Astrocyte (in vitro differentiated cells and primary cell): ENCODE results near the gene MYPN. TPM values are rescaled to one million over a fixed set of nuclear protein-coding genes. Genes with fewer than 3 reads are reported as not detected.
A peak's percentile ranks its signal among the peaks of the same experiment; 100 is the strongest.

Experiments used
- DNase-seq: peaks from one replicate; pipeline ENCODE4 v3.0.0-alpha.2; 2010; ENCODE audit warnings: low read depth
- FAIRE-seq: peaks from 2 replicates; lab custom pipeline; 2011; peaks lifted over from hg19 to GRCh38; lab: Jason Lieb, UNC
- H2AFZ ChIP-seq: 2 replicates; pipeline ENCODE4 v1.6.0; 2012; ENCODE audit warnings: low read depth, low read length, inconsistent platforms
- H3K27ac ChIP-seq: 2 replicates; pipeline ENCODE4 v1.5.1; 2011; ENCODE audit warnings: low read depth, low read length, inconsistent platforms
- H3K27me3 ChIP-seq: 2 replicates; pipeline ENCODE4 v1.6.0; 2011; ENCODE audit warnings: low read length, inconsistent platforms; ENCODE audit not compliant: insufficient read depth
- H3K36me3 ChIP-seq: 2 replicates; pipeline ENCODE4 v1.5.1; 2011; ENCODE audit warnings: low read length, inconsistent platforms; ENCODE audit not compliant: insufficient read depth
- H3K4me1 ChIP-seq: 2 replicates; pipeline ENCODE4 v1.5.1; 2011; ENCODE audit warnings: low read length, inconsistent platforms; ENCODE audit not compliant: insufficient read depth
- H3K4me2 ChIP-seq: 2 replicates; pipeline ENCODE4 v1.6.0; 2012; ENCODE audit warnings: low read length, inconsistent platforms
- H3K4me3 ChIP-seq: 2 replicates; pipeline ENCODE4 v1.5.1; 2011; ENCODE audit warnings: low read depth, mild to moderate bottlenecking, low read length, inconsistent platforms; ENCODE audit not compliant: insufficient read depth
- H3K79me2 ChIP-seq: 2 replicates; pipeline ENCODE4 v1.6.0; 2012; ENCODE audit warnings: mild to moderate bottlenecking, low read length, inconsistent platforms; ENCODE audit not compliant: insufficient read depth
- H3K9ac ChIP-seq: 2 replicates; pipeline ENCODE4 v1.6.0; 2012; ENCODE audit warnings: mild to moderate bottlenecking, low read length, inconsistent platforms
- H3K9me3 ChIP-seq: 2 replicates; pipeline ENCODE4 v1.5.1; 2012; ENCODE audit warnings: low read depth, mild to moderate bottlenecking, low read length, inconsistent platforms; ENCODE audit not compliant: insufficient read depth
- H4K20me1 ChIP-seq: 2 replicates; pipeline ENCODE4 v1.6.0; 2012; ENCODE audit warnings: low read length, inconsistent platforms; ENCODE audit not compliant: insufficient read depth
- H3K27ac Mint-ChIP-seq: one replicate; pipeline ENCODE4 v1.8.0; 2021; ENCODE audit warnings: mild to moderate bottlenecking, mixed read lengths; ENCODE audit not compliant: unreplicated experiment
- H3K27me3 Mint-ChIP-seq: one replicate; pipeline ENCODE4 v1.8.0; 2021; ENCODE audit warnings: low read depth, mixed read lengths; ENCODE audit not compliant: unreplicated experiment
- H3K36me3 Mint-ChIP-seq: one replicate; pipeline ENCODE4 v1.8.0; 2021; ENCODE audit warnings: low read depth, mixed read lengths; ENCODE audit not compliant: unreplicated experiment
- H3K4me1 Mint-ChIP-seq: one replicate; pipeline ENCODE4 v1.8.0; 2021; ENCODE audit warnings: low read depth, mixed read lengths; ENCODE audit not compliant: unreplicated experiment
- H3K4me3 Mint-ChIP-seq: one replicate; pipeline ENCODE4 v1.8.0; 2021; ENCODE audit warnings: mild to moderate bottlenecking, moderate library complexity, mixed read lengths; ENCODE audit not compliant: unreplicated experiment
- H3K9me3 Mint-ChIP-seq: one replicate; pipeline ENCODE4 v1.8.0; 2021; ENCODE audit warnings: mild to moderate bottlenecking, mixed read lengths; ENCODE audit not compliant: unreplicated experiment
- EZH2 ChIP-seq: IDR thresholded peaks from 2 replicates; pipeline ENCODE4 v1.6.1; 2012; ENCODE audit warnings: mild to moderate bottlenecking, low read length, inconsistent platforms; ENCODE audit not compliant: insufficient read depth
- total RNA-seq: library from RNA; stranded (reverse); gene quantifications from 2 replicates; pipeline ENCODE4 v1.2.1, GENCODE V29; 2021
- TF ChIP-seq, protein P1 (sequence below): IDR thresholded peaks from 2 replicates; pipeline ENCODE4 v1.5.1; 2011; ENCODE audit warnings: low read depth, mild to moderate bottlenecking, inconsistent platforms, low read length, moderate library complexity; ENCODE audit not compliant: insufficient read depth

The MYPN gene
- total RNA-seq, 1 donor from 2014 or later, result 0.11 TPM

DNA sequence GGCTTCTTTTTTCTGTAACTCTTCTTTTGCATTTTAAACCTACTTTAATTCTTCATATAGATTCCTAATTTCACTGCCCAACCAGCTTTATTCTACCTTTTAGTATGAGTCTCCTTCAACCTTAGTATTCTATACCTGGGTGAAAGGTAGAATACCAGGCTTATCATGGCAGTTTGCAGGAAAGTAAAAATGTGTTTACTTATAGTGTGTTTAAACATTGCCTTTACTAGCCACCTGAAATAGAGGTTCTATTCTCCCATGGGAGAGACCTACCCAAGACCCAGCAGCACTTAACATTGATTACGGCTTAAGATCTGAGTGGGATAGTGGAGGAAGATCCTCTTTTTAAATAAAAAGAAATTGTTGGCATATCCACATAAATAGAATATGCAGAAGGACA, 1.6 kb upstream of the MYPN start:
- Mint-ChIP-seq H3K36me3 (no peaks in the 10 kb centered on the region), H3K27me3 (no peaks in the 10 kb centered on the region), H3K9me3 (no peaks in the 10 kb centered on the region), H3K4me1 (peaks cover 18% of the 10 kb centered on the region), H3K4me3 (no peak overlapping the region), H3K27ac (no peak overlapping the region)
- no peaks in the 10 kb centered on the region for H3K36me3 ChIP-seq
- FAIRE-seq (no peak), DNase-seq (no peak)
- peak overlapping the region; percentile 10 for H3K4me2 ChIP-seq
- H3K4me3 ChIP-seq, result no peak overlapping the region
- peaks cover 16% of the 10 kb centered on the region for H3K4me1 ChIP-seq
- H3K9me3 ChIP-seq, result no peaks in the 10 kb centered on the region
- H4K20me1 ChIP-seq, result no peaks in the 10 kb centered on the region
- H3K9ac ChIP-seq, result no peak overlapping the region
- H3K27ac ChIP-seq, result no peak overlapping the region
- no peaks in the 10 kb centered on the region for H3K79me2 ChIP-seq
- H3K27me3 ChIP-seq, result no peaks in the 10 kb centered on the region
- TF ChIP-seq EZH2, result no peak
- TF ChIP-seq, protein P1, sequence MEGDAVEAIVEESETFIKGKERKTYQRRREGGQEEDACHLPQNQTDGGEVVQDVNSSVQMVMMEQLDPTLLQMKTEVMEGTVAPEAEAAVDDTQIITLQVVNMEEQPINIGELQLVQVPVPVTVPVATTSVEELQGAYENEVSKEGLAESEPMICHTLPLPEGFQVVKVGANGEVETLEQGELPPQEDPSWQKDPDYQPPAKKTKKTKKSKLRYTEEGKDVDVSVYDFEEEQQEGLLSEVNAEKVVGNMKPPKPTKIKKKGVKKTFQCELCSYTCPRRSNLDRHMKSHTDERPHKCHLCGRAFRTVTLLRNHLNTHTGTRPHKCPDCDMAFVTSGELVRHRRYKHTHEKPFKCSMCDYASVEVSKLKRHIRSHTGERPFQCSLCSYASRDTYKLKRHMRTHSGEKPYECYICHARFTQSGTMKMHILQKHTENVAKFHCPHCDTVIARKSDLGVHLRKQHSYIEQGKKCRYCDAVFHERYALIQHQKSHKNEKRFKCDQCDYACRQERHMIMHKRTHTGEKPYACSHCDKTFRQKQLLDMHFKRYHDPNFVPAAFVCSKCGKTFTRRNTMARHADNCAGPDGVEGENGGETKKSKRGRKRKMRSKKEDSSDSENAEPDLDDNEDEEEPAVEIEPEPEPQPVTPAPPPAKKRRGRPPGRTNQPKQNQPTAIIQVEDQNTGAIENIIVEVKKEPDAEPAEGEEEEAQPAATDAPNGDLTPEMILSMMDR, result no peak
- H2AFZ ChIP-seq, result no peak overlapping the region

DNA sequence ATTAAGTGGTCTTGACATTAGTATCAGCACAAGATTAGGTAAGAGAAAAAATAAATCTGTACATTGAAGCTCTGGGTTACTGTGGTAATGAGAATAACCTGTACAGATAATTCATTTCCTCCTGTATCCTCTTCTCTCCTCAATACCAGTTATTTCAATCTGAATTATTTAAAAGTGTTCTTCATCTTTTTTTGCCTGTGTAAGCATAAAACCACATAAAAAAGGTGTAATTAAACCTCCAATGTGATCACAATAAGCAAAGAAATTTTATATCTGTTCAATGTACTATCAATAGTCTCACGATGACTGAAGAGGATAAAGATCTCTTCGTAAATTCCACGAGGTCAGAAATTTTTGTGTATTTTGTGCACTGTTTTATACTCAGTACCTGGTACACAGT, 1.2 kb upstream of the MYPN start:
- peak overlapping the region; percentile 10 for H3K4me2 ChIP-seq

DNA sequence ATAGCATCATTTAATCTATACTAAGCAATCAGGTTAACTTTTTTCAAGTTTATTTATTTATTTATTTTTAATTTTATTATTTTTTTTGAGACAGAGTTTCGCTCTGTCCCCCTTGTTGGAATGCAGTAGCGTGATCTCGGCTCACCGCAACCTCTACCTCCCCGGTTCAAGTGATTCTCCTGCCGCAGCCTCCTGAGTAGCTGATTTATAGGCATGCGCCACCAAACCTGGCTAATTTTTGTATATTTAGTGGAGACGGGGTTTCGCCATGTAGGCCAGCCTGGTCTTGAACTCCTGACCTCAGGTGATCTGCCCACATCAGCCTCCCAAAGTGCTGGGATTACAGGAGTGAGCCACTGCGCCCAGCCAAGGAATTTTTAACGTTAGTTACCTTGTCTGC, 635 bp upstream of the MYPN start:
- no peaks in the 10 kb centered on the region for H3K36me3 ChIP-seq
- peaks cover 16% of the 10 kb centered on the region for H3K4me1 ChIP-seq
- no peak overlapping the region for H3K27ac ChIP-seq
- H3K9me3 ChIP-seq, result no peaks in the 10 kb centered on the region
- no peak overlapping the region for H3K4me3 Mint-ChIP-seq
- H3K27me3 Mint-ChIP-seq, result no peaks in the 10 kb centered on the region
- FAIRE-seq (no peak), DNase-seq (no peak)
- H3K9ac ChIP-seq, result no peak overlapping the region
- H3K4me3 ChIP-seq, result no peak overlapping the region
- no peak for TF ChIP-seq EZH2
- TF ChIP-seq, protein P1, result no peak
- no peak overlapping the region for H2AFZ ChIP-seq
- no peaks in the 10 kb centered on the region for H3K9me3 Mint-ChIP-seq
- no peak overlapping the region for H3K4me2 ChIP-seq
- peaks cover 18% of the 10 kb centered on the region for H3K4me1 Mint-ChIP-seq
- H3K79me2 ChIP-seq, result no peaks in the 10 kb centered on the region
- H4K20me1 ChIP-seq, result no peaks in the 10 kb centered on the region
- H3K27ac Mint-ChIP-seq, result no peak overlapping the region
- no peaks in the 10 kb centered on the region for H3K27me3 ChIP-seq
- H3K36me3 Mint-ChIP-seq, result no peaks in the 10 kb centered on the region

More for the DNA sequence above, 1.2 kb upstream of the MYPN start:
- no peak for DNase-seq
- H3K4me1 ChIP-seq, result peaks cover 16% of the 10 kb centered on the region
- no peaks in the 10 kb centered on the region for H3K9me3 Mint-ChIP-seq
- no peak overlapping the region for H2AFZ ChIP-seq
- H3K9ac ChIP-seq, result no peak overlapping the region
- H3K4me3 ChIP-seq, result no peak overlapping the region
- H3K9me3 ChIP-seq, result no peaks in the 10 kb centered on the region
- H3K27ac Mint-ChIP-seq, result no peak overlapping the region
- FAIRE-seq, result no peak
- no peaks in the 10 kb centered on the region for H3K36me3 ChIP-seq
- H3K27me3 ChIP-seq, result no peaks in the 10 kb centered on the region
- H3K27me3 Mint-ChIP-seq, result no peaks in the 10 kb centered on the region
- H3K4me3 Mint-ChIP-seq, result no peak overlapping the region
- no peaks in the 10 kb centered on the region for H3K79me2 ChIP-seq
- H3K4me1 Mint-ChIP-seq, result peaks cover 18% of the 10 kb centered on the region
- no peaks in the 10 kb centered on the region for H4K20me1 ChIP-seq
- H3K27ac ChIP-seq, result no peak overlapping the region
- H3K36me3 Mint-ChIP-seq, result no peaks in the 10 kb centered on the region
- TF ChIP-seq EZH2, result no peak
- TF ChIP-seq, protein P1, result no peak
